SIG-M5 treated with dmso at 0.1 percent for 504 hours (cell line): Measurements from ENCODE around the gene HDAC4.
"Not testable (repeated sequence)": the region's sequence is repeated elsewhere in the genome, so short reads cannot be mapped to it uniquely, and the experiment has no call there.

Experiments
- DNase-seq: peaks from one replicate; lab custom pipeline; 2025; ENCODE audit not compliant: unreplicated experiment; lab: John Stamatoyannopoulos, UW

Gene HDAC4

DNA sequence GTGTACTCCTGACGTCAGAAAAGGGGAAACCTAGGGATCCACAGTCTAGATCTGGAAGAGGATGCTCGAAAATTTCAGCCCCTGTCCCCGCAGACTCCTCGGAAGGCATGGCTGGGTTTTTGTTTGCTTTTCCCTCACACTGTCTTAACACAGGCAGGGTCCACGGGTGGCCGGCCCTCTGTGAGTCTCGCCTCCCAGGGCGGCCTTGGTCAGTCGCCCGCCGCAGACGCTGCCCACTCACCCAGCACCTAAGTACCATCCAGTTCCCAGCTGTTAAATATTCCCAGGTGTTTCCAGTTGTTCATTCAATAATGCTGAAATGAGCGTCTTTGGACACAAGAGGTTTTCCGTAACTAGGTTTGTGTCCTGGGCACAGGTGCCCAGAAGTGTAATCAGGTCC, 359.8 kb downstream of the HDAC4 start:
- no peak for DNase-seq

DNA sequence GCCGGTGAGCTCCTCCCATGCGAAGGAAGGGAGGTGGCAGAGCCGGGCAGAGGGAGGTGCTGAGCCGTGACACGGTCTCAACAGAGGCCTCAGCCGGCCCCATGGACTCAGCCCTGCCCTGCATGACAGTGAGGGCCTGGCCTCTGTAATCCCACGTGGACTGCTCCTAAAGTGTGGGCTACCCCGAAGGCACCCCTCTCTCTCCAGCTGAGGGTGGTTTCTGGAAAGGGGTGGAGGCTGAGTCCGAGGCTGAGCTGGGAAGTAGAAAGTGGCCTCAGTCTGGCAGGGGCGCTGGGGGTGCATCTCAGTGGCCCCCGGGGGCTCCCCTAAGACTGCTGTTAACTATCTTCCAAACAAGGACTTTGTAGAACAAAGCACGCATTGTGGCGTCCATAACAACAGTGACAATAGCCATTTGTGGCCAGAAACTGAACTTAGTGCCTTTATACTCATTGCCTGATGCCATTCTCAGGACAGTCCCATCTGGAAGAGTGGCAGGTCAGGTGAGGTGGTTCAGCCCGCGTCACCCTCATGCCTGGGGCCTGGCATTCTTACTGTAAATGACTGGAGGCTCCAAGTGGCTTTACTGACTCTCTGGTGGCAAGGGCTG, 360.6 kb downstream of the HDAC4 start:
- DNase-seq, result no peak

DNA sequence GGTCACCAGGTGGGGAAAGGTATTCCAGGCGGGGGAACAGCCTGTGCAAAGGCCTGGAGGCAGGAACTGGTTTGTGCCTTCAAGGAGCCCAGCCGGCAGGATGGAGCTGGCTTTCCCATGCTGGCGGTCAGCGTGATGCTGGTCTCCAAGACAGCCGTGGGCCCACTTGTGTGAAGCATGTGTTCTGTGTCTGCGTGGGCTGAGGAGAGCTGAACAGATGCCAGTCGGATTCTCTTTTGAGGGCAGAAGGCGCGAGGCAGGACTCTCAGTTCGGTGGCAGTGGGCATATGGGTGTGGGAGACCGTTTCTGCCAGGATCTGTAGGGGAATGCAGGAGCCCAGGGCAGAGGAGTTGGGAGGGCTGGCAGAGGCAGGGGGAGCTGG, 361.4 kb downstream of the HDAC4 start:
- no peak for DNase-seq

DNA sequence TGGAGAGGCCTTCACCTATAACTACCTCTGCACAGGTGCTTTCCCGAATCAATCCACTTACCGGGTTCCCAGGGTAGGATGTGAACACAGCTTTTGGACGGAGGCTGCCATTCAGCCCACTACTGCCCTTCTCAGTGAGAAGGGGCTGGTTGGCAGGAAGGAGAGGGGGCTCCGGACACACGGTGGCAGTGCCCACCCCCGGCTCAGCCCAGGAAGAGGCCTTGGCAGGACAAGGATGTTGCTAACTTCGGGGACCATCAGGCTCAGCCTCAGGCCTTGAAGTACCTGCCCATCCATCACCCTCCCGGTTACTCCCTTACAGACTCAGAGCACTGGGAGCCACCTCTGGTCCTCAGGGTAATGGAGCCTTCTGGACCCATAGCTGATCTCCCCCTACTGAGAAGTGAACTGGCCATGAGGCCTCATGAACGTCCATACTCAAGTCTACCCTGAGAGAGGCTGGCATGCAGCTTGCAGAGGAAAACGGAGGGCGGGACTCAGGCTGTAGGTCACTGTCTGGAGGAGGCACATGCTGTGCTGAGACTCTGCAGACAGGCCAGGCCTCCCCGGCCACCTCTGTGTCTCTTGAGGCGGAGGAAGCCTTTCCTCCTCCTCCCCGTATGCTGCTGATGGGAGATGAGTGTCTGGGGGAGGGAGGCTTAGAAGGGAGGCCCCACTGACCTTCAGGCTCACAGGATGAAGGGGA, 361.9 kb downstream of the HDAC4 start:
- DNase-seq, result no peak

DNA sequence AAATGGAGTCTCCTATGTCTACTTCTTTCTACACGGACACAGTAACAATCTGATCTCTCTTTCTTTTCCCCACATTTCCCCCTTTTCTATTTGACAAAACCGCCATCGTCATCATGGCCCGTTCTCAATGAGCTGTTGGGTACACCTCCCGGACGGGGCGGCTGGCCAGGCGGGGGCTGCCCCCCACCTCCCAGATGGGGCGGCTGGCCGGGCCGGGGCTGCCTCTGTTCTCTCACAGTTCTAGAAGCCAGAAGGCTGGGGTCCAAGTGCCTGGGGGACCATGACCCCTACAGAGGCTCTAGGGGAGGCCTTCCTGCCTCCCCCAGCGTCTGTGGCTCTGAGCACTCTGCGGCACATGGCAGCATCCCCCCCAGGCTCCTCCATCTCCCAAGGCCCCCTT, 362.5 kb downstream of the HDAC4 start:
- not testable (repeated sequence) for DNase-seq

DNA sequence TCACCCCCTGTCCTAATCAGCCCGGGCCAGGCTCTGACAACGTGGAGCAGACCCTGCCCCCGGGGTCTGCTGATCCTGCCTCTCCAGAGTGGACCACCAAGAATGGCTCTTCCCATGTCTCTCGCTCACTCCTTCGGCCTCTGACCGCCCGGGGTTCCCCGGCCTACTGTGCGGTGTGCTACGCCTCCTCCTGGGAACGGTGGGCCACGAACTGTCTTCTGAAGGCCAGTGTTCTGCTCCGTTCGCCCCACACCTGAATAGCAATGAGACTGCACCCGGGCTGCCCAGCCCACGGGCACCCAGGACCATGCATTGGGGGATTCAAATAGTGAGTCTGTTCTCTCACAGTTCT, 363.3 kb downstream of the HDAC4 start:
- no peak for DNase-seq

DNA sequence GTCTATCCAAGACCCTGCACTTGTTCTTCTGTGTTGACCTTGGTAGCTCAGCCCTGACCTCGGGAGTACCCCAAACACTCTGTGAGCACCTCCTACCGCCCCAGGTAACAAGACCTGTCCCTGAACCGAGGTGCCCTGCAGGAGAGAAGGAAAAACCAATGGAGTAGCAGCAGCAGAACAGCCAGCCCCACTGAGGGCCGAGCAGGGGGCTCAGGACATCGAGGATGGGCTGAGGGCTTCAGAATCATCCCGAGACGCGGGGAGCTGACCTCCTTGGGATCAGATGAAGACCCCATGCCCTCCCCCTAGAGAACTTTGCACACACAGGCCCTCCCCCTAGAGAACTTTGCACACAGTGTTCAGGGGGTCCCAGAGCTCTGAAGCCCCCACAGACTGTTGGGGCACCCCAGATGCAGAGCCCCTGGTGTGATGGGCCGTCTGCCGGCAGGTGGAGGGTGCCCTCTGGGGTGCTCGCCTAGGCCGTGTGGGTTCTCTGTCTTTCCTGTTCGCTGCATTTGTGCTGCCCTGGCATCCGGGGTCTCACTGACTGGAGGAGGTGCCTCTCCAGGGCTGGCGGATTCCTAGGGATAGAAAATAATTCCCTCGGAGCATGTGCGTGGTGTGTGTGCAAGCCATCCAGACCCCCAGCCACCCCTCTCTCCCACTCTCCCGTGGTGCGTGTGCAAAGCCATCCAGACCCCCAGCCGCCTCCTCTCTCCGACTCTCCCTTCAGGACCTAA, 363.8 kb downstream of the HDAC4 start:
- no peak for DNase-seq

DNA sequence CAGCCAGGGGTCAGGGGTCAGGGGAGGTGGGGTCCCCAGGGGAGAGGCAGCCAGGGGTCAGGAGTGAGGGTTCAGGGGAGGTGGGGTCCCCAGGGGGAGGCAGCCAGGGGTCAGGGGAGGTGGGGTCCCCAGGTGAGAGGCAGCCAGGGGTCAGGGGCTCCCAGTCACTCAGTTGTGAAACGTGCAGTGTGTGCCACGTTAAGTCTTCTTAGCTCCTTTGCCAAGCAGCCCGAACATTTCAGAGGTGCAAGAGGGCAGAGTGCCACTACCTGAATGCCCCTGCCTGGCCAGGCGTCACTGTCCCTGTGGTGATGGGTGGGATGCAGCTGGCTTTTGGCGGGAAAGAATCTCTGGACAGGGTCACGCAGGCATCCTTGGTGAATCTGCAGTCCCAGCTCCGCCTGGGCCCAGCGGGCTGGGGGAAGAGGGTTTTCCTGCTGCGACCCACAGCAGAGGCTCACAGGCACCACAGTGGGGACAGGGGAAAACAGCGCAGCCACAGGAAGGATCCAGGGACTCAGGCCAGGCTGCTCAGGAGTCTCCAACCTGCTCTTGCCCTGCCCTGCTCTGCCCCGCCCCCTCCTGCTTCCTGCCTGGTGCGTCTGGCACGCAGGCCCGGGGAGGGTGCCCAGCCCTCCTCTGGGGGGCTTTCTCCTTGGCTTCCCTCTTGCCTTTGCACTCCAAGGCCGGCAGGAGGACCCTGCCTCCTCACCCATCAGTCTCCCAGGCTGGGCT, 364.7 kb downstream of the HDAC4 start:
- DNase-seq, result no peak

DNA sequence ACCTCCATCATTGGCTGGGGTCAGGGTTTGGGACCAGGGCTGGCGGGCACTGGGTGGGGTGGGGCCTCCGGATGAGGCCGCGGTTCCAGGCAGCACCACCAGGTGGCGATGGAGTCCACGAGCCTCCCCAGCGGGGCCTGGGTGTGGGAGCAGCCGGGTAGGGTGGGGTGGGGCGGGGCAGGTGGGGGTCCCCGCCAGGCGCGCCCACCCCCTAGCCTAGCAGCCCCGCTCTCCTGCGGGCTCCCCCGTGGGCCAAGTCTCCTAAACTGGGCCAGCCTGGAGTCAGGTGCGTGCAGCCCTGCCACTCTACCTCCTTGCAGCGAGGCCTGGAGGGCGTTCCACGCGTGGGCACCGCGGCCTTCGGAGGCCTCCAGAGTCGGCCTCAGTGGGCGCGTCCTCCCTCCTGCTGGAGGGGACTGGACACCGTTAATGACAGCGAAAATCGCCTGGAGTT, 365.4 kb downstream of the HDAC4 start:
- peak; percentile 3 for DNase-seq

DNA sequence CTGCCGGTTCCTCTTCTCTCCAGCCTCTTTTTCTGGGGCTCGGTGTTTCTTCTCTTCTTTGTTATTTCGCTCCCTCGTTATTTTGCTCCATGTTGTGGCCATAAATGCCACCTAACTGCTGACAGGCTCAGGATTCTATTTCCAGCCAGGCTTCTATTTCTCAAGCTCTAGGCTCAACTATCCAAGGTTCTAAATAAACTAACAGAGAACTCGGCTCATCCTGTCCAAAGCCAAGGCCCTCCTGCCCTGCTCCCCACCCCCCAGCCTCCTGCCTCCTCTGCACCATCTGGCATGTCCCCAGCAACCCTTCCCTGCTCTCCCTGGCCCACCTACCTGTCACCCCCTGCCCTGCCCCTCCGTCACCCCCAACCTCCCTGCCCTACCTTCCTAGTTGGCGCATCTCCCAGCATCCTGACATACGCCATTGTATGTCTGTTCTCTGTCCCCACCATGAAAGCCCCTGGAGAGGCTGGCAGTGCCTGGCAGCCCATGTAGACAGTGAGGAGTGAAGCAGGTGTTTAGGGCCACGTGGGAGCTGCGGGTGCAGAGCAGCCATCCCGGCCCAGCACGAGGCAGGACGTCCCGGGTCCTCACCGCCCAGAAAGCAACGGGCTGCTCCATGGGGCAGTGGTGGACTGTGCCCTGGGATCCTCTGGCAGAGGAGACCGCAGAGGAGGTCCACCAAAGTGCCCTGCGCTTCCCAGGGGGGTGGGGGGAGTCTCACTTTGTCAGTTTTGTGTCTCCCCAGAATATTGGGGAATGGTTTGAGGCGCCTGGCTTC, 366.1 kb downstream of the HDAC4 start:
- DNase-seq, result no peak

DNA sequence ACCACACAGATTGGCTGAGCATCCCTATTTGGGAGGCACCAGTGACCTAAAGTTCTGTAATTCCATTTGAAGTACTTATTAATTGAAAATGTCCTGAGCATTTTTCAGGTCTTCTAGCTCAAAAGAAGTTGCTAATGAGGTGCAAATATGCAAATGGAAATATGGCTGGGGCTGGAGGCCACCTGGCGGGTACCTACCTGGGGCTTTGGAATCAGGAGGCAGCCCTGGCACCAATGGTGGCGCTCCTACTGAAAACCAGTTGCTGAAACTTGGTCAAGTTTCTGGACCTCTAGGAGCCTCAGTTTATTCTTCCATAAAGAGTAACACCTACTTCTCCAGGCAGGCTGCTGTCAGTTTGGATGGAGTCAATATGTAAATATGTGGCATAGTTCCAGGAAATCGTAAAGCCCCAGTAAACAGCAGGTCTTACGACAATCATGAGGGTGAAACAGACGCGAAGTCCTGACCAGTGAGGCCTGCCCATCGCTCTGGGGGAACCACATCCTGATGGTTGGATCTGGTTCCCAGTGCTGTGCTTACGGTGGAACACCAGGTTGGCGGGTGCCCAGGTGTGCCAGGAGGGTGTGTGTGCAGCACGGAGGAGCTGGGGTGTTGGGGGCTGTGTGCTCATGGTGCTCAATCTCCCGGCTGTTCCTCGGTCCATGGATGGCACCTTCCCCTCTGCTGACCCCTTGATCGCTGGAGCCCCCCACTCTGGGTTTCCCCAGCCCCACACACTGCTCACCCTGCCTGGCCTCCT, 366.8 kb downstream of the HDAC4 start:
- no peak for DNase-seq

DNA sequence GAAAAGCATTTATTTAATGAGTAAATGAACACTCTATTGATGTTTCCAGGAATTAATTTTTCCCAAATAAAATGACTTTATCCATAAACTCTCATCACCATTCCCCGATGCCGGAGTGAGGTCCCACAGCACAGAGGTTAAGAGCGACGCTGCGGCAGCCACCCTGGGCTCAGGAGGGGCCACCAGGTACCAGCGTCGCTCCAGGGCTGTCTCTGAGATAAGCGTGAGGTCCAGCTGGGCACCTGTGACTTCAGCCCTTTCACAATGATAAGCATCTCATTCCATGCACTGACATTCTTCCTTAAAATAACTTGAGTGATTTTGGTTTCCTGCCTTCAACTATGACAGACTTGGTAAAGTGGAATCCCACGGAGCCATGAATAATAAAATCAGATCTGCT, 370.9 kb downstream of the HDAC4 start:
- no peak for DNase-seq

DNA sequence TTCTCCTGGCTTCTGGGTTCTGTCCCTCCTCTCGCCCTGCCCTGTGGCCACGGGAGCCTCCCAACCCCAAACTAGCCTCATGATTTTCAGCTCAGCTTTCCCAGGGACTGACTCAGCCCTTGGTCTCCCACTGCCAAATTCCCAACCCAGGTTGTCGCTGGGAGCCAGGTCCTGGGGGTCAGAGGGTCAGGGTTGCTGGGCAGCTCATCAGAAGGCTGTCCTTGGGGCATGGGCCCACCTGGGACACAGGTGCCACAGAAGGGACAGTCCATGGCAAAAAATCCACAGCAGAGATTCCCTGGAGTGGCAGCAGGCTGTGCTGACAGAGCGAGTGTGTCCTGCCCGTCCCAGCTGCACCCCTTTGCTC, 372.6 kb downstream of the HDAC4 start:
- no peak for DNase-seq

DNA sequence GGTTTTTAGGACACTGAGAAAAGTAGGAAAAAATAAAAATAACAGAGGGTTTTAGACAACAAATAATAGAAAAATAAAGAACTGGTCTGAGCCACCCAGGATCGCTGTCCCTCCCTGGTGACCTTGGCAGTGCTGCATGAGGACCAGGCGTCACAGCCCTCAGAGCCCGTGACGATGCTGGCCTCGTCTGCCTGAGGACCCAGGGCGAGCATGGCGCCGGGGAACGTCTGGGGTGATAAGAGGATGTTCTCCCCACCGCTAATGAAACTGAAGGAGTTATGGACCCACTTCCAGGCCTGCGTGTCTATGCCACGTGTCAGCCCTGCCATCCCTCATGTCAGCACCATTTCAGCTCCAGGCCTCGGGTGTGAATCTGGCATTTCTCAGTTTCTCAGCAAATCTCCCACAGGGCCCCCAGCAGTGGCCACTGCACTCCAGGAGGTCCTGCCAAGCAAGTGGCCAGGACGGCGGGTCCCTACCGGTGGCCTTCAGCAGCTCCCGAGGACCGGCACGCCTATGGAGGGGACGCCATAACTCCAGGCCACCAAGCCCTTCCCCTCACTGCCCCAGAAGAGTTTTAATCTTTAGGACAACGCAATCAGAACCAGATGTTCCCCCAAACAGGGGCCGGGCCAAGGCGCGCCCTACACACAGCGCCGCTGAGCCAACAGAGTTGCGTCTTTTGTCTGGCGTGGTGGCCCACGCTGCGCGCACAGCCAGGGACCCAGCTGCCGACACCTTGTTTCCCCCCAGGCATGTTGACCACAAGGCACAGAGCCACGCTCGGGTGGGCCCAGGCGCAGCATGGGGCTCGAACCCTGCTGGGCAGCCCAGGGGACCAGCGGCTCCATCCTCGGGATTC, 373.2 kb downstream of the HDAC4 start:
- no peak for DNase-seq

DNA sequence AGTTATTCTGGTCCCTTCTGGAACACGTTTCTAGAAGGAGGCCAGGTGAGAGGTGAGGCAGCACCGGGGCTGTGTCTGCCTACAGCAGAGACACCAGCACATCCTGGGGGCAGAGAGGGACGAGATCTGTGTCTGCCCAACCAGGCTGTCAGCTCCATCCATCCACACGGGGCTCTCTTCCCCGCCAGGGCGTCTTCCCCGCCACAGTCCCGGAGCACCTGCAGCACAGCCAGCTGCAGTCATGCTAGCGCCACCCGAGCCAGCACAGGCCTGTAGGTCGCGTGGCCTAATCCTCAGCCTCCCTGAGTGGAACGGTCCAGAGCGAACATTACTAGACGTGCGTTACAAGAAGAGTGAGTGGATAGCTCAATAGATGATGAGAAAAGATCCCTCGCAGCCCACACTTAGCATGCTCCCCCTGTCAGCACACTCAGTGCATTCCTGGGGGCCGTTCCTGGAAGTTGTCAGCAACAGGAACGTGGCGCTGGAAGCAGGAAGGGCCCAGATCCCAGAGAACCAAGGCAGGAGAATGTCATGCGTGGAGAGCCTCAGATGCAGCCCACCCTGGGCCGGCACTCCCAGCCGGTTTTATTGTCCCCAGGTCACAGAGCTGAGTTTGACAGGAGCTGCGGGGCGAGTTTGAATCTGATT, 374.0 kb downstream of the HDAC4 start:
- DNase-seq, result no peak

DNA sequence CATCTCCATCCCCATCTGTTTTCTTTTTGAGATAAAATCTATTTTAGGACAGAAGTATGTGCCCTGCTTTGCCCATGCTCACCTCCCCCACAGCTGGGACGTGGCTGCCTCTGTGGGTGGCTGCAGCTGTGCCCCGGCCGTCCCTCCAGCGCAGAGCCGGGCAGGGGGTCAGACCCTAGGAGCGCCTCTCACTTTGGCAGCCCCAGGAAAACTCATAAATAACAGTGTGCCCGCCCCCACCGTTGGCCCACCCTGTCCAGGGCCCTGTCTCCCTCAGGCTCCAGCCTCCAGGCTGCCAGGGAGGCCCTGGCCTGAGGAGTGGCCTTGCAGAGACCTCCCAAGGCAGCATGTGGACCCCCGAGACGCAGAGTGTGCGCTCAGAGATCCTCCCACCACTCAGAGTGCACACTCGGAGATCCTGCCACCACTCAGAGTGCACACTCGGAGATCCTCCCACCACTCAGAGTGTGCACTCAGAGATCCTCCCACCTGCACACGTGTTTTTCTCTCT, 374.8 kb downstream of the HDAC4 start:
- no peak for DNase-seq

DNA sequence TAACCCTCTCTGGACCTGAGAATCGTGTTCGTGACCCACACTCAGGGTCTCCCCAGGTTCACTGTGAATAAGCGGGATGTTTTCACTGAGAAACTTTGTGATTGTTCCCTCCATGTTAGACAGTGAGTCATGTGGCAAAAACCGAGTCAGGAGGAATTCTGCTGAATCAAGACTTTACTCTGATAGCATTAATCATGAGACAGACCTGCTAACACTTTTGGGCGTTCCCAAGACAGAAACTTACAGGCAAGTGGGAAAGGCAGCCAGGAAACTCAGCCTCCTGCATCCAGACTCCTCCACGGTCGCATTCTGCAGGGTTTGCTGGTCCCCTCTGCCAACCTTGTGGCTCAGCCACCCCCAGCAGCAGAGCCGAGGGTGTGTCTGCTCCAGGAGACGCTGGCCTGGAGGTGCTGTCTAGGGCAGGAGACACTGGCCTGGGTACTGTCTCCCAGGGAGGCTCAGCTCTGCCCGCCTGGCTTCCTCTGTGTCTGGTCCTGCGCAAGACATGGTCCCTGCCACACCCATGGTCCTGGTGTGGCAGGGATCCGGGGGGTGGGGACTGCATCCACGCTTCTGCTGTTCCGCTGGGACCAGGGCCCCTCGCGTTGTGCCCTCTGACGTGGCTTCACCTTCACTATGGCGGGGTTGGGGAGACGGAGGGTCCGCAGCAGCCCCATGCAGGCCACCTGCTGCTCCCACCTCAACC, 375.6 kb downstream of the HDAC4 start:
- no peak for DNase-seq

DNA sequence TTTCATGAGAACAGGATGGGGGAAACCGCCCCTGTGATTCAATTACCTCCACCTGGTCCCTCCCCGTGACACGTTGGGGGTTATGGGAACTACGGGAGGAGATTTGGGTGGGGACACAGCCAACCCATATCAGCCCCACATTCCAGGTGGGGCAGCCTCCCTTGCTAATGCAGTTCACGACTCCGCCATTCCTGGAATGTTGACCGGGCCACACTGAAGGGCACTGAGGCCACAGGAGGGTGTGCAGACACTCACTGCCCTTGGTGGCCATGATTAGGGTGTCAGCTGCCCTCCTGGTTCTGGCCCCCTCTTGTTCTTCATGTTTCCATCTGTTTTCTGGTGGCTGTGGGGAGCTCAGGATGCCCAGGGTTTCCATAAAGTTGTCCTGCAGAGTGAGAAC, 376.6 kb downstream of the HDAC4 start:
- no peak for DNase-seq
